B cell (primary cell): Measurements from ENCODE around the gene UTS2. TPM values are rescaled to one million over a fixed set of nuclear protein-coding genes. Genes with fewer than 3 reads are reported as not detected.

Source experiments
- ATAC-seq: fragments of 200-7000 bp; cut with Tn5 transposase; one replicate; pipeline ENCODE4 v1.10.0; 2021; ENCODE audit warnings: low read depth, mild to moderate bottlenecking, moderate number of reproducible peaks, moderate library complexity
- CTCF ChIA-PET: fragments of 350-600 bp; sonication (Branson Sonifier 250); formaldehyde crosslinking; loops from one replicate; lab custom pipeline; 2021; ENCODE audit warnings: antibody characterized with exemption, inconsistent platforms; lab: Charles Lee
- POLR2A ChIA-PET: fragments of 350-600 bp; sonication (Branson Sonifier 250); formaldehyde crosslinking; loops from one replicate; lab custom pipeline; 2021; ENCODE audit warnings: antibody characterized with exemption; lab: Charles Lee
- DNase-seq: peaks from one replicate; pipeline ENCODE4 v3.0.0; 2013
- H2AFZ ChIP-seq: 2 replicates; pipeline ENCODE4 v1.6.1; 2012; ENCODE audit warnings: mild to moderate bottlenecking, low read depth, low read length; ENCODE audit not compliant: insufficient read depth, poor library complexity, severe bottlenecking
- H3K27ac ChIP-seq, 2 donors: 1 replicate in 1 of 2; 2 replicates in 1 of 2; pipeline ENCODE4 v1.5.1; 2012 to 2013; ENCODE audit warnings: low read length in 2 of 2, mild to moderate bottlenecking in 2 of 2, moderate library complexity in 1 of 2
- H3K27me3 ChIP-seq, 4 experiments: fragments of 200-600 bp in 1 of 4; sonication (generic) in 1 of 4; replicated peaks in 1 of 4; 1 replicate in 2 of 4; 2 replicates in 2 of 4; pipeline versions ENCODE4 v1.6.1 to v1.7.0; 2013 to 2016; ENCODE audit warnings: low read length in 3 of 4, mild to moderate bottlenecking in 2 of 4, mixed read lengths in 1 of 4, moderate library complexity in 1 of 4; ENCODE audit not compliant: insufficient read depth in 4 of 4, control insufficient read depth in 3 of 4; ENCODE audit errors: control extremely low read depth in 1 of 4
- H3K36me3 ChIP-seq, 2 experiments: replicated peaks in 1 of 2; 1 replicate in 1 of 2; 2 replicates in 1 of 2; pipeline versions ENCODE4 v1.6.1 to v1.7.1; 2013; ENCODE audit warnings: low read length in 1 of 2; ENCODE audit not compliant: insufficient read depth in 2 of 2, control insufficient read depth in 1 of 2; ENCODE audit errors: control extremely low read depth in 1 of 2, extremely low read depth in 1 of 2
- H3K4me1 ChIP-seq, 2 donors: fragments of 200-600 bp in 1 of 2; sonication (generic) in 1 of 2; 1 replicate in 1 of 2; 2 replicates in 1 of 2; pipeline versions ENCODE4 v1.5.1 to v1.6.1; 2013 to 2017; ENCODE audit warnings: low read length in 2 of 2; ENCODE audit not compliant: control insufficient read depth in 2 of 2, insufficient read depth in 2 of 2
- H3K4me2 ChIP-seq: replicated peaks from 2 replicates; pipeline ENCODE3; 2012; ENCODE audit warnings: mild to moderate bottlenecking, low read depth, low read length; ENCODE audit not compliant: poor library complexity, severe bottlenecking
- H3K4me3 ChIP-seq, 5 experiments: fragments of 200-600 bp in 1 of 5; sonication (generic) in 1 of 5; 1 replicate in 3 of 5; 2 replicates in 2 of 5; pipeline versions ENCODE4 v1.5.1 to v1.7.0; 2011 to 2016; ENCODE audit warnings: low read length in 4 of 5, mild to moderate bottlenecking in 4 of 5, low read depth in 2 of 5, control low read depth in 1 of 5, moderate library complexity in 1 of 5; ENCODE audit not compliant: insufficient read depth in 1 of 5; ENCODE audit errors: control extremely low read depth in 1 of 5, extremely low read depth in 1 of 5
- H3K79me2 ChIP-seq: fragments of 200-600 bp; sonication (generic); one replicate; pipeline ENCODE4 v1.6.0; 2016; ENCODE audit warnings: low read length; ENCODE audit not compliant: control insufficient read depth, insufficient read depth
- H3K9ac ChIP-seq: fragments of 200-600 bp; sonication (generic); 2 replicates; pipeline ENCODE4 v1.6.1; 2017; ENCODE audit warnings: mild to moderate bottlenecking, low read length, moderate library complexity
- H3K9me3 ChIP-seq, 3 donors: one replicate each; pipeline versions ENCODE4 v1.6.1 to v1.7.1; 2013; ENCODE audit warnings: low read length in 2 of 3; ENCODE audit not compliant: control insufficient read depth in 2 of 3, insufficient read depth in 1 of 3; ENCODE audit errors: control extremely low read depth in 1 of 3
- H4K20me1 ChIP-seq: 2 replicates; pipeline ENCODE4 v1.6.0; 2012; ENCODE audit warnings: mild to moderate bottlenecking, low read length; ENCODE audit not compliant: insufficient read depth, control insufficient read depth, poor library complexity, severe bottlenecking
- H3K27ac Mint-ChIP-seq: one replicate; pipeline ENCODE4 v1.8.0; 2021; ENCODE audit warnings: mixed read lengths
- H3K27me3 Mint-ChIP-seq: one replicate; pipeline ENCODE4 v1.8.0; 2021; ENCODE audit warnings: mixed read lengths
- H3K4me1 Mint-ChIP-seq: one replicate; pipeline ENCODE4 v1.8.0; 2021; ENCODE audit warnings: mixed read lengths
- H3K4me3 Mint-ChIP-seq: one replicate; pipeline ENCODE4 v1.8.0; 2021; ENCODE audit warnings: mixed read lengths
- H3K9me3 Mint-ChIP-seq: one replicate; pipeline ENCODE4 v1.8.0; 2022; ENCODE audit warnings: mixed read lengths; ENCODE audit not compliant: insufficient read depth
- EZH2 ChIP-seq: IDR thresholded peaks from 2 replicates; pipeline ENCODE4 v1.6.1; 2012; ENCODE audit warnings: borderline replicate concordance, low read depth, mild to moderate bottlenecking, moderate library complexity, low read length; ENCODE audit not compliant: insufficient read depth, poor library complexity, severe bottlenecking
- WGBS: methylation state at CpG from one replicate; pipeline ENCODE4 v1.1.5; 2013; ENCODE audit warnings: missing lambda C conversion rate; ENCODE audit not compliant: insufficient coverage; 5-methylcytosine and 5-hydroxymethylcytosine counted together
- intact Hi-C: fragments of 100-400 bp; cut with micrococcal nuclease; formaldehyde crosslinking; loops from one replicate; pipeline ENCODE4 v1.10.0; 2022
- polyA plus RNA-seq: library from polyadenylated mRNA; depleted of rRNA; stranded (reverse); fragments of >200 nt; gene quantifications from 2 replicates; pipeline ENCODE4 v1.2.3, GENCODE V29; 2012
- total RNA-seq, 2 donors: library from RNA; stranded (reverse); fragments of 120-200 nt in 1 of 2; gene quantifications; 1 replicate in 1 of 2; 2 replicates in 1 of 2; pipeline versions ENCODE4 v1.2.3 to v1.2.4, GENCODE V29; 2013 to 2022
- TF ChIP-seq, protein P1 (sequence below): fragments of 200-600 bp; IDR thresholded peaks from one replicate; pipeline ENCODE4 v1.8.0; 2022; ENCODE audit warnings: antibody characterized with exemption, mild to moderate bottlenecking

UTS2 gene
- total and polyA plus RNA-seq, 2 donors (not counting 1 experiment from before 2014, with no cell fraction given), result 5.5 TPM; not detected in 1

DNA sequence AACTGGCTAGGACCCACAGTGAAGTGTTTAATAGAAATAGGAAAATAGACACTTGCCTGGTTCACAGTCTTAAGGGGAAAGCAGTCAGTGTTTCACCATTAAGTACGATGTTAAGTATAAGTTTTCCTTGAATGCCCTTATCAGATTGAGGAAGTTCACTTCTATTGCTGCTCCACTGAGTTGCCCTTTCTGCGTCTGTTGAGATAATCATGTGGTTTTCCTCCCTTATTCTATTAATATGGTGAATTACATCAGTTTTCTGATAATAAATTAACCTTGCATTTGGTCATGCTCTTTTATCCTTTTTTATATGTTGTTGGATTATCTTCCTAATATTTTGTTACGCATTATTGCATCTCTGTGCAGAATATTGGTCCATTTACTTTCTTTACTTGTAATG is 21.4 kb downstream of the UTS2 start:
- ChIA-PET POLR2A (no interaction called here), CTCF (interaction anchor here (1.1 kb wide), 1 partner anchor 23 kb away, joined by 3 read pairs; no protein-coding TSS in a partner anchor)
- no peak overlapping the region for H3K27ac Mint-ChIP-seq
- ATAC-seq (peak; percentile 41), DNase-seq (peak; percentile 54)
- H3K9ac ChIP-seq, result no peak overlapping the region
- H3K9me3 Mint-ChIP-seq, result no peaks in the 10 kb centered on the region
- H3K9me3 ChIP-seq, result no peaks in the 10 kb centered on the region
- H3K27me3 Mint-ChIP-seq, result no peaks in the 10 kb centered on the region
- H3K4me2 ChIP-seq, result peak overlapping the region; percentile 28
- H3K27me3 ChIP-seq, result no peaks in the 10 kb centered on the region
- no peaks in the 10 kb centered on the region for H3K79me2 ChIP-seq
- H4K20me1 ChIP-seq, result no peaks in the 10 kb centered on the region
- intact Hi-C loops, result no loop called here
- TF ChIP-seq, protein P1, sequence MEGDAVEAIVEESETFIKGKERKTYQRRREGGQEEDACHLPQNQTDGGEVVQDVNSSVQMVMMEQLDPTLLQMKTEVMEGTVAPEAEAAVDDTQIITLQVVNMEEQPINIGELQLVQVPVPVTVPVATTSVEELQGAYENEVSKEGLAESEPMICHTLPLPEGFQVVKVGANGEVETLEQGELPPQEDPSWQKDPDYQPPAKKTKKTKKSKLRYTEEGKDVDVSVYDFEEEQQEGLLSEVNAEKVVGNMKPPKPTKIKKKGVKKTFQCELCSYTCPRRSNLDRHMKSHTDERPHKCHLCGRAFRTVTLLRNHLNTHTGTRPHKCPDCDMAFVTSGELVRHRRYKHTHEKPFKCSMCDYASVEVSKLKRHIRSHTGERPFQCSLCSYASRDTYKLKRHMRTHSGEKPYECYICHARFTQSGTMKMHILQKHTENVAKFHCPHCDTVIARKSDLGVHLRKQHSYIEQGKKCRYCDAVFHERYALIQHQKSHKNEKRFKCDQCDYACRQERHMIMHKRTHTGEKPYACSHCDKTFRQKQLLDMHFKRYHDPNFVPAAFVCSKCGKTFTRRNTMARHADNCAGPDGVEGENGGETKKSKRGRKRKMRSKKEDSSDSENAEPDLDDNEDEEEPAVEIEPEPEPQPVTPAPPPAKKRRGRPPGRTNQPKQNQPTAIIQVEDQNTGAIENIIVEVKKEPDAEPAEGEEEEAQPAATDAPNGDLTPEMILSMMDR, result no peak
- TF ChIP-seq EZH2, result no peak
- no peak overlapping the region for H2AFZ ChIP-seq
- peak overlapping the region in 1 of 2 donors; percentile 21 for H3K27ac ChIP-seq
- H3K4me3 ChIP-seq, result no peak overlapping the region
- peaks cover 7 to 17% of the 10 kb centered on the region in 2 donors for H3K4me1 ChIP-seq
- no CpG with 5 or more reads among the region's 3 CpGs for WGBS
- peaks cover 0 to 4% of the 10 kb centered on the region in 2 experiments for H3K36me3 ChIP-seq
- peak overlapping the region; percentile 36 for H3K4me3 Mint-ChIP-seq
- H3K4me1 Mint-ChIP-seq, result peaks cover 17% of the 10 kb centered on the region

DNA sequence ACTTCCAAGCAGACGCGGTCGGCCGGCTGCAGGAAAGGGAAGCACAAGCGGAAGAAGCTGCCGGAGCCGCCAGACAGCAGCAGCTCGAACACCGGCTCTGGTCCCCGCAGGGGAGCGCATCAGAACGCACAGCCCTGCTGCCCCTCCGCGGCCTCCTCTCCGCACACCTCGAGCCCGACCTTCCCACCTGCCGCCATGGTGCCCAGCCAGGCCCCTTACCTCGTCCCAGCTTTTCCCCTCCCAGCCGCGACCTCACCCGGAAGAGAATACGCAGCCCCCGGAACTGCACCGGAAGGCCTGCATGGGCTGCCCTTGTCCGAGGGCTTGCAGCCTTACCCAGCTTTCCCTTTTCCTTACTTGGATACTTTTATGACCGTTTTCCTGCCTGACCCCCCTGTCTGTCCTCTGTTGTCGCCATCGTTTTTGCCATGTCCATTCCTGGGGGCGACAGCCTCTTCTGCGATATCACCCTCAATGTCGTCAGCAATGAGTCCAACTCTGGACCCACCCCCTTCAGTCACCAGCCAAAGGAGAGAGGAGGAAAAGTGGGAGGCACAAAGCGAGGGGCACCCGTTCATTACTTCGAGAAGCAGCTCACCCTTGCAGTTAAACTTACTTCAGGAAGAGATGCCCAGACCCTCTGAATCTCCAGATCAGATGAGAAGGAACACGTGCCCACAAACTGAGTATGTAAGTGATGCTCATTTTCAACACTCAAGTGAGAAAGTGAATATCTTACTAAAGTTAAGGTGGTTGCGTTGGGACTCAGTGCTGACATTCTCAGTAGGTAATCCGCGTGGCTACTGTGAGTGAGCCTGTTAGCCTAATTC is 25.5 kb downstream of the UTS2 start:
- peaks cover 0 to 3% of the 10 kb centered on the region in 2 experiments for H3K36me3 ChIP-seq
- ChIA-PET CTCF (interaction anchor here (0.6 kb wide), 1 partner anchor 20 kb away, joined by 3 read pairs; no protein-coding TSS in a partner anchor), POLR2A (no interaction called here)
- H2AFZ ChIP-seq, result peak overlapping the region; percentile 47
- peak overlapping the region; percentile 31 for H3K9ac ChIP-seq
- H4K20me1 ChIP-seq, result no peaks in the 10 kb centered on the region
- ATAC-seq (no peak), DNase-seq (peak; percentile 68)
- peak overlapping the region; percentile 35 for H3K4me2 ChIP-seq
- peak overlapping the region; percentile 20 to 53 (median 36) for H3K4me3 ChIP-seq
- H3K27ac ChIP-seq, result peak overlapping the region in 1 of 2 donors; percentile 25
- no peaks in the 10 kb centered on the region for H3K9me3 ChIP-seq
- intact Hi-C loops, result no loop called here
- peak overlapping the region; percentile 89 for H3K27ac Mint-ChIP-seq
- H3K4me3 Mint-ChIP-seq, result peak overlapping the region; percentile 85
- no peaks in the 10 kb centered on the region for H3K9me3 Mint-ChIP-seq
- peaks cover 17% of the 10 kb centered on the region for H3K4me1 Mint-ChIP-seq
- WGBS, result 69% methylated on average over 26 of the region's 39 CpGs
- H3K27me3 ChIP-seq, result no peaks in the 10 kb centered on the region
- H3K27me3 Mint-ChIP-seq, result no peaks in the 10 kb centered on the region
- TF ChIP-seq, protein P1, result no peak
- no peak for TF ChIP-seq EZH2
- peaks cover 7 to 17% of the 10 kb centered on the region in 2 donors for H3K4me1 ChIP-seq
- H3K79me2 ChIP-seq, result no peaks in the 10 kb centered on the region
